ENCODE measurements around the gene RNF213.

Gene RNF213

DNA sequence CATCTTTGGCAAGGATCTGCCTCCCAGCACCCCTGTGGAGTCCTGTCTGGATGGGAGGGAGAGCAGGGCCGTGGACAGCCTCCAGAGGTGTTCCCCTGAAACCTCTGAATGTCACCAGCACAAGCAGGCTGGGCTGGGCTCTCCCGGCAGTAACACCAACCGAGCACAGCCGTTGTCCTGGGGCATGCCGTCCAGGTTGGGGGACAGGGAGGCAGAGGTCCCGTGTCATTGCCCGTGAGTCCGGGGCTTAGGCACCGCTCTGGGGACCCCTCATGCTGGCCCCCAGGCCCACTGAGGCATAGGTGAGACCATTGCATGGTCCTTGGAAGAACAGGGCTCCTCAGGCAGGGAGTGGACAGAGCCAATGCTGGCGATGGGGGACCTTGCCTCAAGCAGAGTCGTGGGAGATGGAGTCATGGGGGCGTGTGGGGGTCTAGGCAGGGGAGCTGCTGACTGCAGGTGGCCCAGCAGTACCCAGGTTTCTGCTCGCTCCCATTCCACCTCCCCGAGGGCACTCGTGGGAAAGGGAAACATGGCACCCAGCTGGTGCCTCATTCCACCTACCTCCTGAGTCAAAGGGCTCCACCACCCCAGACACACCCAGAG, 171.8 kb downstream of the RNF213 start:
- H3K36me3 ChIP-seq (replicated peaks; ENCODE audit: insufficient read depth, low read length): no peaks in the 10 kb centered on the region
- no peaks in the 10 kb centered on the region for H3K9me2 ChIP-seq (replicated peaks; ENCODE audit: insufficient read depth, low read length)
- H2AFZ ChIP-seq (ENCODE audit: low read length): no peak overlapping the region
- H3K4me1 ChIP-seq (ENCODE audit: low read length): no peaks in the 10 kb centered on the region
- DNase-seq: no peak
- no peak overlapping the region for H3K9ac ChIP-seq (ENCODE audit: low read length)
- TF ChIP-seq EZH2phosphoT487 (IDR thresholded peaks at IDR 0.05; ENCODE audit: low read length): no peak
- TF ChIP-seq, protein P1, sequence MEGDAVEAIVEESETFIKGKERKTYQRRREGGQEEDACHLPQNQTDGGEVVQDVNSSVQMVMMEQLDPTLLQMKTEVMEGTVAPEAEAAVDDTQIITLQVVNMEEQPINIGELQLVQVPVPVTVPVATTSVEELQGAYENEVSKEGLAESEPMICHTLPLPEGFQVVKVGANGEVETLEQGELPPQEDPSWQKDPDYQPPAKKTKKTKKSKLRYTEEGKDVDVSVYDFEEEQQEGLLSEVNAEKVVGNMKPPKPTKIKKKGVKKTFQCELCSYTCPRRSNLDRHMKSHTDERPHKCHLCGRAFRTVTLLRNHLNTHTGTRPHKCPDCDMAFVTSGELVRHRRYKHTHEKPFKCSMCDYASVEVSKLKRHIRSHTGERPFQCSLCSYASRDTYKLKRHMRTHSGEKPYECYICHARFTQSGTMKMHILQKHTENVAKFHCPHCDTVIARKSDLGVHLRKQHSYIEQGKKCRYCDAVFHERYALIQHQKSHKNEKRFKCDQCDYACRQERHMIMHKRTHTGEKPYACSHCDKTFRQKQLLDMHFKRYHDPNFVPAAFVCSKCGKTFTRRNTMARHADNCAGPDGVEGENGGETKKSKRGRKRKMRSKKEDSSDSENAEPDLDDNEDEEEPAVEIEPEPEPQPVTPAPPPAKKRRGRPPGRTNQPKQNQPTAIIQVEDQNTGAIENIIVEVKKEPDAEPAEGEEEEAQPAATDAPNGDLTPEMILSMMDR (IDR thresholded peaks at IDR 0.05; ENCODE audit: low read length): no peak
- TF ChIP-seq EZH2 (optimal IDR thresholded peaks at IDR 0.05; ENCODE audit: low read depth, low read length): no peak
- H3K27me3 ChIP-seq (replicated peaks; ENCODE audit: insufficient read depth, low read length): peaks cover 92% of the 10 kb centered on the region
- no peak overlapping the region for H3K27ac ChIP-seq (ENCODE audit: low read length)
- H3K4me3 ChIP-seq (ENCODE audit: low read length): no peak overlapping the region
- no peaks in the 10 kb centered on the region for H3K79me2 ChIP-seq (ENCODE audit: low read length)
- no peak overlapping the region for H3K4me2 ChIP-seq (ENCODE audit: low read depth, low read length)
- H3F3A ChIP-seq (ENCODE audit: insufficient read depth, low read length): no peaks in the 10 kb centered on the region
- no peaks in the 10 kb centered on the region for H4K20me1 ChIP-seq (ENCODE audit: insufficient read depth, low read length)
- no peaks in the 10 kb centered on the region for H3K9me3 ChIP-seq (replicated peaks; ENCODE audit: insufficient read depth, low read length)

DNA sequence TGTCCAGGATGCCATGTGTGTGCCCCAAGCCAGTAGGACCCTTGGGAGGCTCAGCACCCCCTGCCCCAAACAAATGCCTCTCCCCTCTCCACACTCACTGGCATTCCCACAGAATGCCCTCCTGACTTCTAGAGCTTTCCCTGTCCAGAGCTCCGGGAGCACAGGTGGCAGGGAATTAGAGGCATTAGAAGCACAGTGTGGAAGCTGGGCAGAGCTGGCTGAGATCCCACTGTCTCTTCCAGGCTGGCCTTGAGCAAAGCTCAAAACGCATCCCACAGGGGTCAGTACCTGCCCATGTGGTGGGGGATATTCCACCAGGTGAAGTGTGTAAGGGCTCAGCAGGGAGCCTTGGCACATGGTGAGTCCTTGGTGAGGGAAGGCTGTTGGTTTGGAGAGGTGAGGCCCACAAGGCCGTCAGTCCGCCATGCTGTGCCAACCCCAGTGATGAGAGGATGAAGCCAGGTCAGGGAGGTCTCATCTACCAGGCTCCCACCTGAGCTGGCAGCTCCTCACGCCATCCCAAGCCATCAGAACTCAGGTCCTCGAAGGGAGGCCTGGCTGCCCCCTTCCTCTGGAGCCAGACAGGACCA, 172.4 kb downstream of the RNF213 start:
- Histone ChIP-seq H3K9me3 (replicated peaks; ENCODE audit: insufficient read depth, low read length) (no peaks in the 10 kb centered on the region), H3K4me2 (ENCODE audit: low read depth, low read length) (no peak overlapping the region), H3K27ac (ENCODE audit: low read length) (no peak overlapping the region), H4K20me1 (ENCODE audit: insufficient read depth, low read length) (no peaks in the 10 kb centered on the region), H2AFZ (ENCODE audit: low read length) (no peak overlapping the region), H3K36me3 (replicated peaks; ENCODE audit: insufficient read depth, low read length) (no peaks in the 10 kb centered on the region), H3K79me2 (ENCODE audit: low read length) (no peaks in the 10 kb centered on the region), H3K9ac (ENCODE audit: low read length) (no peak overlapping the region), H3F3A (ENCODE audit: insufficient read depth, low read length) (no peaks in the 10 kb centered on the region), H3K4me3 (ENCODE audit: low read length) (no peak overlapping the region), H3K27me3 (replicated peaks; ENCODE audit: insufficient read depth, low read length) (peaks cover 92% of the 10 kb centered on the region), H3K4me1 (ENCODE audit: low read length) (no peaks in the 10 kb centered on the region), H3K9me2 (replicated peaks; ENCODE audit: insufficient read depth, low read length) (no peaks in the 10 kb centered on the region)
- TF ChIP-seq EZH2phosphoT487 (IDR thresholded peaks at IDR 0.05; ENCODE audit: low read length) (no peak), EZH2 (optimal IDR thresholded peaks at IDR 0.05; ENCODE audit: low read depth, low read length) (no peak)
- TF ChIP-seq, protein P1 (IDR thresholded peaks at IDR 0.05; ENCODE audit: low read length): no peak
- DNase-seq: no peak

DNA sequence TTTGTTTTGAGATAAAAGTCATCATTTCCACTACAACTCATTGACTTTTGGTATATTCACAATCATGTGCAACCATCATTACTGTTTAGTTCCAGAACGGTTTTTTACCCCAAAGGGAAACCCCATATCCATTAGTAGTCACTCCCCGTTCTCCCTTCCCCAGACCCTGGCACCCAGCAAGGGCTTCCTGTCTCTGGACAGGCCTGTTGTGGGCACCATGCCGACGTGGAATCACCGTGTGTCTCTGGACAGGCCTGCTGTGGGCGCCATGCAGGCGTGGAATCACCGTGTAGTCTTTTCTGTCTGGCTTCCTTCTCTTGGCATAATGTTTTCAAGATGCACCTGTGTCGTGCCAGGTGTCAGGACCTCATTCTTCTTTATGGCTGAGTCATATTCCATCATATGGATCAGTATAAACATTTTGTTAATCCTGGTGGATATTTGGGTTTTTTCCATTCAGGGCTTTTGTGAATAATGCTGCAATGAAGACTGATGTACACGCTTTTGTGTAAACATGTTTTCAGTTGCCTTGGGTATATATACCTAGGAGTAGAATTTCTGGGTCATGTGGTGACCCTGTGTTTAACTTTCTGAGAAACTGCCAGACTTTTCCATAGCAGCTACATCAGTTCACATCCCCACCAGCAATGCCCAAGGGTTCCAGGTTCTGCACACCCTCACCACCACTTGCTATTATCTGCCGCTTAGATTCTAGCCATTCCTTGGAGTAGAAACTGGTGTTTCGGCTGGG, 173.4 kb downstream of the RNF213 start:
- Histone ChIP-seq H3K9me2 (replicated peaks; ENCODE audit: insufficient read depth, low read length) (no peaks in the 10 kb centered on the region), H3F3A (ENCODE audit: insufficient read depth, low read length) (no peaks in the 10 kb centered on the region), H4K20me1 (ENCODE audit: insufficient read depth, low read length) (no peaks in the 10 kb centered on the region), H3K27ac (ENCODE audit: low read length) (no peak overlapping the region), H3K4me1 (ENCODE audit: low read length) (no peaks in the 10 kb centered on the region), H3K9me3 (replicated peaks; ENCODE audit: insufficient read depth, low read length) (no peaks in the 10 kb centered on the region), H2AFZ (ENCODE audit: low read length) (no peak overlapping the region), H3K27me3 (replicated peaks; ENCODE audit: insufficient read depth, low read length) (peaks cover 92% of the 10 kb centered on the region), H3K4me3 (ENCODE audit: low read length) (no peak overlapping the region), H3K36me3 (replicated peaks; ENCODE audit: insufficient read depth, low read length) (no peaks in the 10 kb centered on the region), H3K4me2 (ENCODE audit: low read depth, low read length) (no peak overlapping the region), H3K79me2 (ENCODE audit: low read length) (no peaks in the 10 kb centered on the region), H3K9ac (ENCODE audit: low read length) (no peak overlapping the region)
- no peak for DNase-seq
- TF ChIP-seq, protein P1 (IDR thresholded peaks at IDR 0.05; ENCODE audit: low read length): no peak
- no peak for TF ChIP-seq EZH2 (optimal IDR thresholded peaks at IDR 0.05; ENCODE audit: low read depth, low read length)
- TF ChIP-seq EZH2phosphoT487 (IDR thresholded peaks at IDR 0.05; ENCODE audit: low read length): no peak
